HPDE6-E6E7 (cell line): Measurements from ENCODE around the gene XRCC2.
"Not testable (repeated sequence)": the region's sequence is repeated elsewhere in the genome, so short reads cannot be mapped to it uniquely, and the experiment has no call there.

Experiments used
- DNase-seq: peaks from one replicate; pipeline ENCODE4 v3.0.0; 2011; ENCODE audit warnings: missing footprints; ENCODE audit errors: extremely low spot score

Gene XRCC2

DNA sequence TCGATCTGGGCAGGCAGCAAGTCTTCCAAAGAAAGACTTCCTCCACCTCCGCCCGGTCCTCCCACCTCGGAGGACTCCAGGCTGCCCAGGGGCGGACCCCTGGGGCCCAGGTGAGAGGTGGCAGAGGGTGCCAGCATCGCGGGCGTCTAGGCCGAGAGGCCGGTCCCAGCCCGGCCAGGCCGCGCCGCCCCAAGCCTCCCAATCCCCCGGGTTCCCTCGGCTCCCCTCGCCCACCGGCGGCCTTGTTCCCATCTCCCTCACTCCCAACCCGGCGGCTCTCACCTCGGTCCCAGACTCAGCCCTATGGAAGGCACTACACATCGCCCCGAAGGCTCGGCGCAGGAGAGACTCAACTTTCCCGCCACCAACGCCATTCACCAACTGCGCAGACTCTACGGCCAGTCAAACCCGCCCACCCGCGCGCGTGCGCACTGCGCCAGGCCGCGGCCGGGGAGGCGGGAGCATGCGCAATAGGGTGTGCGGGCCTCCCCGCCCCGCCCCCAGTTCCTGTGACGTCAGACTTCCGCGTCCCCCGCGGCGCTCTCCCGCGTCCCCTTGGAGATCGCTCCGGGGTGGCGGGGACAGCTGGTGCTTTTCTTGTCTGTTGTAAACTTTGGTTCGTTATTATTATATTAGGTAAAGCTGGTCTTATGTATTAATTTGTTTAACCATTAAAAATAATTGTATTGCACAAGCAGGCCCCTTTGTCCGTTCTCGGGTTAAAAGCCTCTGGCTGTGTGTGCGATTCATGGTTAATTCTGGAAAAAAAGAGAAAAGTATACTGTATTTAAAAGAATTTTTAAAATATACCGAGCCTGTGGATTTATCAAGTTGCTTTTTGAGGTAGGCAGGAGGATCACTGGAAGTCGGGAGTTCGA, at the start of gene XRCC2:
Gene XRCC2, minus strand, starts transcription at position 383 of the 878 bp plus-strand sequence. Its CDS starts 62 bp downstream, at position 321.
- peak; percentile 98 for DNase-seq

DNA sequence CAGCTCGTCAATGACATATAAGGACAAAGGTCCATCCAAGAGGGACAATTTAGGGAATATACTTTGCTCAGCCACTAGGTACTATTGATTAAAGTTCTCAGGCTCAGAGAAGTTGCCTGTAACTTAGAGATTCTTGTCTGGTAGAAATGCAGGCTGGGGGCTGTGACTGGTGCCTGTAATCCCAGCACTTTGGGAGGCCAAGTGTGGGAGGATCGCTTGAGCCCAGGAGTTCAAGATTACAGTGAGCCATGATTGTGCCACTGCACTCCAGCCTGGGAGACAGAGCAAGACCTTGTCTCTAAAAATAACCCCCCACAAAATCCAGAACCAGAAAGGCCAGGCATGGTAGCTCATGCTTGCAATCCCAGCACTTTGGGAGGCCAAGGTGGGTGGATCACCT, 47.4 kb upstream of the XRCC2 start:
- DNase-seq: no peak

DNA sequence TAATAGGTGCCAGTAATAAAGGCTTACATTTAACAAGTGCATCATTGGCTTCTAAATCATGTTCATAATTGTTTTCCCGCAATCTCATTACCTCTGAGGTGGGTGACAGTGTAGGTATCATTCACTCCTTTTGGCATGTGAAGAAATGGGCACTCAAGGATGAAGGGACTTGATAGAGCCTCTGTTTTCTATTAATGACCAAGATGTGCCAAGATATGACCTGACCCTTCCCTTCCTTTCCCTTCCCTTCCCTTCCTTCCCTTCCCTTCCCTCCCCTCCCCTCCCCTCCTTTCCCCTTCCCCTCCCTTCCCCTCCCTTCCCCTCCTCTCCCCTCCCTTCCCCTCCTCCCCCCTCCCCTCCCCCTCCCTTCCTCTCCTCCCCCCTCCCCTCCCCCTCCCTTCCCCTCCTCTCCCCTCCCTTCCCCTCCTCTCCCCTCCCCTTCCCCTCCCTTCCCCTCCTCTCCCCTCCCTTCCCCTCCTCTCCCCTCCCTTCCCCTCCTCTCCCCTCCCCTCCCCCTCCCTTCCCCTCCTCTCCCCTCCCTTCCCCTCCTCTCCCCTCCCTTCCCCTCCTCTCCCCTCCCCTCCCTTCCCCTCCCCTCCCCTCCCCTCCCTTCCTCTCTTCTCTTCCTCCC, 36.6 kb upstream of the XRCC2 start:
- DNase-seq: not testable (repeated sequence)

DNA sequence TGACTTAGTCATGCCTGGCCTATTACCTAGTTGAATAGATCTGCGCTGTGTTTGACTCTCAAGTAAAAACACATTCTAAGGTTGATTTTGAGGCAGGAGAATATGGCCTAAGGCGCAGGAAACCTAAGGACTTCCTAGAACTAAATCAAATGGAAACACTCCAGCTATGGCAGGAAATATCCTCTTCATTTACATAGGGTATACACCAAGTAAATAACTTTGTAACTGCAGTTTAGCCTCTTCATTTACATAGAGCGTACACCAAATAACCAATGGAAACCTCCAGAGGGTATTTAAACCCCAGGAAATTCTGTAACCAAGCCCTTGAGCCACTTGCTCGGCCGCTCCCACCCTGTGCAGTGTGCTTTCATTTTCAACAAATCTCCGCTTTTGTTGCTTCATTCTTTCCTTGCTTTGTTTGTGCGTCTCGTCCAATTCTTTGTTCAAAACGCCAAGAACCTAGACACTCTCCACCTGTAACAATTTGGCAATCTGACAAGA, 35.6 kb upstream of the XRCC2 start:
- no peak for DNase-seq

DNA sequence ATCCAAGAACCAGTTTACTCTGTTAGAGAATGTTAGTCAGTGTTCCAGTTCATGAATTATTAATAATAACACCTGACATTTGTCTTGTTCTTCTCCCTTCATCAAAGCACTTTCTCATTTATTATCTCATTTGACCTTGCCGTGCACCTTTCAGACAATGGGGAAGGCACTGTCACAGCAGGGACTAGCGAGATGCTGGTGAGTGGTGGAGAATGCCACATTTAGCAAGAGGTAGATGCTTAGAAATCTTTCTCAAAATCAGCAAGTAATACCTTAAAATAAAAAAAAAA, 34.2 kb upstream of the XRCC2 start:
- no peak for DNase-seq

DNA sequence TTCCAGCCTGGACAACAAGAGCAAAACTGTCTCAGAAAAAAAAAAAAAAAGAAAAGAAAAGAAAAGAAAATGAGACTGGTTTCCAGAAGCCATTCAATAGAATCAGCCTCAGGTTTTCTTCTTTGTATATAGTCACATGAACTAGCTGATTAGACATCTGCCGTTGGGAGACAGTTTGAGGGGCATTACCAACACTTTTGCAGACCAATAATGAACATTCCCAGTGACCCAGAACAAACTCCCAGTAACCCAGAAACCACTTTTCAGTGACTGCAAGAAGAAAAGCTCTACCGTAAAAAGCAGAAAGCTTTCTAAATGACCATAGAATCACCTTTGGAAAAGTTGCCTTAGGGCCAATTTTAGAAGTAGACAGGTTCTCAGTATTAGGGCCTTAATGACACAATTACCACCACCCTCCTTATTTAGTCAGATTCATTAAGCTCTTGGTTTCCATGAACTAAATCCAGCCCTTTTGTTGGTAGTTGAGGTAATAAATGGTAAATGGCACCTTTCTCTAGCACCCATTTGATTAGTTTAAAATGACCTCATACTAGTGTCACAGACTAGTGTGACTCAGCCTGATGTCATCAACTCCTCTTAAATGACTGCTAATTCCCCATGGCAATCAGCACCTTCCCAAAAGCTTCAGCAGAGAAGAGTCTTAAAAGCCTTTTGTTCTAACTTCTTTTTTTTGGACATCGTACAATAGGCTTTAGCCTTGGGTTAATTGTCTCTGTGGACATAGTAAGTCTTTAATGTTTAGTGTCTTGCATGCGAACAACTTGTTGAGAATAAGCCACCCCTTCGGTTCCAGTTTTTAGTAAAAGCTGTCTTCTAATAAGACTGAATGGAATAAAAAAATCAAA, 33.6 kb upstream of the XRCC2 start:
- DNase-seq: no peak

DNA sequence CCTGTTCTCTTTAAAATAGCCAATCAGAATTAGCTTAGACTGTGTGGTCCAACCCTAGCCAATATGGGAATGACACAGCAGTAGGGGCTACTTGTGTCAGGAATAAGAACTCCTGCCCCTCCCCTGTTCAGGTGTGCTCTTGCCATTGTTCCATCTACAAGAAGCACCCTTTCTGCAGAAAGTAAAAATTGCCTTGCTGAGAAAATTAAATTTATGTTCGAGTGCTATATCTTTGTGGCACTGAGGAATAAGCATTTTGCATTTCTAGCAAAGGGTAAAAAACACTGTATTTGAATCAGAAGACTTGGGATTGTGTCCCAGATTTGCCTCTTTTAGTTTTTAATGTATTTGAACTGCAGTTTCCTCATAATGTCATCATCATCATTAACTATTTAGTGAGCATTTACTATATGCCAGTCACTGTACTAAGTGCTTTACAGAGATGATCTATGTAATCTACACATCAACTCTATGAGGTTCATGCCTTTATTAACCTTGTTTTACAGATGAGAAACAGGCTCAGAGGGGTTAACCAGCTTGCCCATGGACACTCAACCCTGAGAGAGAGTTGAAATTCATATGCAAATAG, 28.9 kb upstream of the XRCC2 start:
- DNase-seq: no peak

DNA sequence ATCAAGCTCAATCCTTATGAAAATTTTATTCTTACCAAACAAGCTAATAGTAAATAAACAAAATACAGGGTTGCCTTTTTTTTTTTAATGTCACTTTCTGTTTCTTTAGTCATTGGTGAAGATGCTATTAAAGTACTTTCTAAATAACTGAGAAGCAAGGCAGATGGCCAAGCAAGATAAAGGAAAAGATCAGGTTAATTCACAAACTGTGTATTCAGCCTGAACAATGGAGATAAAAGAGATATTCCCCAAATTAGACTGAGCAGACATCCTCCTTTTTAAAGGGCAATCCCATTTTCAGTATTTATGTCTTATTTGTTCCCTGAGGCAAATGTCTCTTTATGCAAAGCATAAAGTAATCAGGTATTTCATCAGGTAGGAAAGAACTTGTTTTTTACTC, 23.1 kb upstream of the XRCC2 start:
- DNase-seq: no peak

DNA sequence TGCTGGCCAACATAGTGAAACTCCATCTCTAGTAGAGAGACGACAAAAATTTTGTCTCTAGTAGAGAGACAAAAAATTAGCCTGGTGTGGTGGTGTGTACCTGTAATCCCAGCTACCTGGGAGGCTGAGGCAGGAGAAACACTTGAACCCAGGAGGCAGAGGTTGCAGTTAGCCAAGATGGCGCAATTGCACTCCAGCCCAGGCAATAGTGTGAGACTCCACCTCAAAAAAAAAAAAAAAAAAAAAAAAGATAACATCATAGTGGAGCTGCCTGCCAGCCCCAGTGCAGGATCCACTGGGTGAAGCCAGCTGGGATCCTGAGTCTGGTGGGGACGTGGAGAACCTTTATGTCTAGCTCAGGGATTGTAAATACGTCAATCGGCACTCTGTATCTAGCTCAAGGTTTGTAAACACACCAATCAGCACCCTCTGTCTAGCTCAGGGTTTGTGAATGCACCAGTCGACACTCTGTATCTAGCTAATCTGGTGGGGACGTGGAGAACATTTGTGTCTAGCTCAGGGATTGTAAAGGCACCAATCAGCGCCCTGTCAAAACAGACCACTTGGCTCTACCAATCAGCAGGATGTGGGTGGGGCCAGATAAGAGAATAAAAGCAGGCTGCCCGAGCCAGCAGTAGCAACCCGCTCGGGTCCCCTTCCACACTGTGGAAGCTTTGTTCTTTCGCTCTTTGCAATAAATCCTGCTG, 21.5 kb upstream of the XRCC2 start:
- DNase-seq: not testable (repeated sequence)

DNA sequence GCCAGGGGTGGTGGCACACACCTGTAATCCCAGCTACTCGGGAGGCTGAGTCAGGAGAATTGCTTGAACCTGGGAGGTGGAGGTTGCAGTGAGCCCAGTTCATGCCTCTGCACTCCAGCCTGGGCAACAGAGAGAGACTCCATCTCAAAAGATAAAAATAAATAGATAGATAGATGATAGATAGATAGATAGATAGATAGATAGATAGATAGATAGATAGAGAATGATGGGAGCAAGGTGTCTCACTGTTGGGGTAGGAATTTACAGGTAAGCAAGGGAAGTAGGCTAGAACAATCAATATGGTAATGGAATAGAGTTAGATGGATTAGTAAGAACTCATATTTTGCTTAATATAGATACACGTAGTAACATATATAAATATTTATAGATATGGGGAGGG, 16.3 kb upstream of the XRCC2 start:
- DNase-seq: not testable (repeated sequence)

DNA sequence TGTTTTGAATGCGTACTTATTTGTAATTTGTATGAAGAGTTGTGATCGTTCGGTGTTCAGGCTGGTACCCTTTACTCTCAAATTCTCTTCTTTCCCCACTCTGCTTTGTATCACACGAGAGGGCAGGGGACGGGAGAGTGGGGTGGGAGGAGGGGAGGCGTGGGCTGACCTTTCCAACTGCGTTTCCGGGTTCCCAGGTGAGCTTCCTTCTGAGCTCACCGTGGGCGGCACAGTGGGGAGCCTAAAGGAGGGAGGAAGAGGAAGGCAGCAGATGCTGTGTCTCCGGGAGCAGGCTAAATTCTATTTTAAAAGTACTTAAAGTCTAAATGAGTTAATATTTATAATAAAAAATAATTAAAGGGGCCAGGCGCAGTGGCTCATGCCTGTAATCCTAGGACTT, 7.4 kb upstream of the XRCC2 start:
- no peak for DNase-seq

DNA sequence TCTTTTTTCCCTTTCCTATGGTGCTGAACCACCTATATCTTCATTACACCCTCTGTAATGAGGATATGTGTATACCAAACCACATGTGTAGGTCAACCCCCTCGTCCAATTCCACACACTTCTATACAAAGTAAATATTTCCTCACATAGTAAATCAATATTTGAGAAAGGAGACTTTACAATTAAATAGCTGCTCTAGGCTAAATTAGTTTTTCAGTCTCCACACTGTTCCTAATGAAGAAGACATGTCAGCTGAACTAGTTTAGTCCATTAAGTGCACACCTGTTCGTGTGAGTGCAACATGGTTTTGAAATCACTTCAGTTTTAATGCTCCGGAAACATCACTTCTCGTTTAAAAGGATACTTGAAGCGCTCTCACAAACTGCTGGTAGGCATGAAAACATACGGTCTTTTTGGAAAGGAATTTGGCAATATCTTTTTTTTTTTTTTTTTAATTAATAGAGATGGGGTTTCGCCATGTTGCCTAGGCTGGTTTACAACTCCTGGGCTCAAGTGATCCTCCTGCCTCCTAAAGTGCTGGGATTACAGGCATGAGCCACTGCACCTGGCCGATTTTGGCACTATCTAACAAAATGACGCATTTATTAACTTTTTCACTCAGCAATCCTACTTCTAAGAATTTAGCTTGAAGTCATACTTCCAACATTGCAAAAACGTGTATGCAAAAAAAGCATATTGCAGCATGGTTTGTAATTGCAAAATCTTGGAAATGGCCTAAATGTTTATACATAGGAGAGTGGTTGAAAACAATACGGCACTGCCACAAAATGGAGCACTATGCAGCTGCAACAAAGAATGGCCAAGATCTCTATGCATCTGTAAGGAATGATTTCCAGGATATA, 2.1 kb upstream of the XRCC2 start:
- DNase-seq: no peak

DNA sequence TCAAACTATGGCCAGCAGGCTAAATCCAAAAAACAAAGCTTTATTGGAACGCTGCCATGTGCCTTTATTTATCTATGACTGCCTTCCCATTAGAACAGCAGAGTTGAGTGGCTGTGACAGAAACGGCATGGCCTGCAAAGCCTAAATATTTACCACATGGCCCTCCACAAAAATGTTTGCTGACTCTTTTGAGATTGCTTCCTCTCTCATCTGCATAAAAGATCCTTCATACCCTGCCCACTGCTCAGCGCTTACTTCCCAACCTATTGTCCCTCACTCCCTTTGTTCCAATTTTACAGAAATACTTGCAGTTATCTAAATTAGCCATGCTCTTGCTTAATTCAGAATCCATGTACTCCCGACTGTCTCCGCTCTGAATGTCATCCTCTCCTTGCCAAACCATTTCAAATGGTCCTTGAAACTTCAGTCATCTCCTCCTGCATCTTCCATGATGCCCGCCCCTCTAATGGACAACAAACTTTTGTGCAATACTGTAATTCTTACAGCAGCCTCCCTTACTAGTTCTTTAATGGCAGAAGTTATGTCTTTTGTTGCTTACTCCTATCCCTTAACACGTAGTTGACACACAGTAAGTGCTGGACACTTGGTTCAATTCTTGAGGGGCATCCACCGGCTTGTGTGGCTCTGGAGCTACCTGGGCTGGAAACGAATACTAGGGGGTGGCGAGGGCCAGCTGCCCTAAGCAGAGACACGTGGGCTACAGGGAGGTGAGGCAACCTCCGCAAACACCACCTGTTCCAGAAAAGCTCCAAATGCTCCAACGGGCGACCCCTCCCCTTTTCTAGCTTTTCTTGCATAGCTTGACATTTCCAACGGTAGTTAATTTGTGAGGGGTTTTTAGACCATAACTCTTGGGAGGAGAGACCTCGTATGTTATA, 832 bp downstream of the XRCC2 start:
- no peak for DNase-seq

DNA sequence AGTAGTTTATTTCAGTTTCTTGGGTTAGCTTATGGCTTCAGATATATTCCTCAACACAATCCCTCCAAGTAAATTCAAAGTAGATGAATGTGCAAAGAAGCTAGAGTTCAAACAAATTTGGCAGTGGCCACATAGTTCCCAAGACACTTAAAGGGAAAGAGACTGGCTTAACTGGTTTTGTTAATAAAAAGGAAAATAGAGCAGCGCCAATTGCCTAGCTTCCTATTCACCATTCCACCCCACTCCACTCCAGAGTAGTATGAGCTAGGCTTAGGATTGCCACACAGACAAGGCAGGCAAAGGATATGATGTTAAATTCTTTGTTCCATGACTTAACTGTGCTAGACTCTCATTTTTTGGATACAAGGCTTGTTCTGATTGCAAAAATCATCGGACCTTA, 2.0 kb downstream of the XRCC2 start:
- no peak for DNase-seq

DNA sequence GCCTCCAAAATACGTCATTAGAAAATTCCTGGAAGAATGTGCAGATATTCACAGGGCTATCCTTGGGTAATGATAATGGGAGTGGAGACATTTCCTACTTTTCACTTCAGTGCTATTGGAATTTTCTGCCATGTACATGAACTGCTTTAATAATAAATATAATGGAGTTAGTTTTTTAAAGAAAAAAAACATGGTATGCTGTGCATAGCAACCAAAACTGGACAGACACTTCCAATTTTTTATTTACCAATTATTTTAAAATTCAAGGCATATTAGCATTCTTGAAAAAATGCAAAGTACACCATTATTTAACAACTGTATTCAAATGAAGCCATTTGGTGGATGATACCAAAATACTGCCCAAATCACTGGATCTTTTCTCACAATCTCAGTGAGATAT, 3.3 kb downstream of the XRCC2 start:
- DNase-seq: no peak

DNA sequence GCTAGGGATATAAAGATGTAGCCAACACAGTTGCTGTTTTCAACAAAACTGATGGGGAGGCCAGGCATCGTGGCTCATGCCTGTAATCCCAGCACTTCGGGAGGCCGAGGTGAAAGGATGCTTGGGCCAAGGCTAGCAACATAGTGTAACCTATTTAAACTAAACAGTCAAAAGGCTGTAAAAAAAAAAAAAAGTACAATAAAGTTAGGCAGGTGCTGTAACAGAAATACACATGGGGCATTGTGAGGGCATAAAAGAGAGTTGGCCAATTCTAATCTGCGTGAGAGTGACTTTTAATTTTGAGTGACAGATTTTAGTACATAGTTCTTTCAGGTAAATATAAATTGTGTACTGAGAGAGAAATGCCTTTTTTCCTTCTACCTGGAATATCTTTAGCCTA, 6.2 kb downstream of the XRCC2 start:
- no peak for DNase-seq

DNA sequence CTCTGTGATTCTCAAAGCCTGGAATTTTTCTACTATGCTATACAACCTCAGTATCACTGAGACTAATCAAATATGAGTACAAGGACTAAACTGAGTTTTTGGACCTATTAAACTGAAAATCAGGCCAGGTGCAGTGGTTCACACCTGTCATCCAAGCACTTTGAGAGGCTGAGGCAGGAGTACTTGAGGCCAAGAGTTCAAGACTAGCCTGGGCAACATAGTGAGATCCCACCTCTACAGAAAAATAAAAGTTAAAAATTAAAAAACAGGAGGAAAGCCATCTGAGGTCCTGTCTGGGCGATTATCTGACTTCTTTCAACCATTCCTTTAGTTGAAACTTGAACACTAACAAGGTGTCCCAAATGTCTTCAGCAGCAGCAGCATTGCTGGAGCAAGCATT, 7.0 kb downstream of the XRCC2 start:
- no peak for DNase-seq

DNA sequence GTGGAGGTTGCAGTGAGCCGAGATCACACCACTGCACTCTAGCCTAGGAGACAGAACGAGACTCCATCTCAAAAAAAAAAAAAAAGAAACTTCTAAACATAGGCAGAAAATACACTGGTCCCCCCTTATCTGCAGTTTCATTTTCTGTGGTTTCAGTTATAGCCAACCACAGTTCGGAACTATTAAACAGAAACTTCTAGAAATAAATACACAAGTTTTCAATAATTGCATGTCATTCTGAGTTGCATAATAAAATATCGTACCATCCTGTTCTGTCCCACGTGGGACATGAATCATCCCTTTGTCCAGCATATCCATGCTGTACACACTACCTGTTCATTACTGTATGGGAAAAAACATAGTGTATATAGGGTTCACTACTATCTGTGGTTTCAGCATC, 8.0 kb downstream of the XRCC2 start:
- no peak for DNase-seq

DNA sequence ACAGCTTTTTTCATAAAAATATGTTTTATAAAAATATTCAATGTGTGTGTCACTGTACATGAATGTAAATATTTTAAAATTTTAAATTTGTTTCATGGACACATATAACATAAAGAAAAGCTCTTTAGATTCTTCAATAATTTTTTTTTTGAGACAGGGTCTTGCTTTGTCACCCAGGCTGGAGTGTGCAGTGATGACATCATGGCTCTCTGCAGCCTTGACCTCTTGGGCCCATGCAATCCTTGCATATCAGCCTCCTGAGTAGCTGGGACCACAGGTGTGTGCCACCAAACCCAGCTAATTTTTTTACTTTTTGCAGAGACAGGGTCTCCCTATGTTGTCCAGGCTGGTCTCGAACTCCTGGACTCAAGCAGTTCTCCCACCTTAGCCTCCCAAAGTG, 9.9 kb downstream of the XRCC2 start:
- no peak for DNase-seq
